GM23338 (cell line): ENCODE measurements around the gene RAB20. TPM values are rescaled to one million over a fixed set of nuclear protein-coding genes. Genes with fewer than 3 reads are reported as not detected.
"Not testable (repeated sequence)": the region's sequence is repeated elsewhere in the genome, so short reads cannot be mapped to it uniquely, and the experiment has no call there.

ENCODE experiments used
- ATAC-seq: fragments of 200-7000 bp; cut with Tn5 transposase; 3 replicates; pipeline ENCODE4 v1.9.1; 2020
- DNase-seq: peaks from one replicate; pipeline ENCODE4 v3.0.0-alpha.2; 2015; ENCODE audit warnings: low spot score
- H2AFZ ChIP-seq: fragments of 200-600 bp; sonication (generic); 2 replicates; pipeline ENCODE4 v1.8.0; 2016; ENCODE audit warnings: antibody characterized with exemption, mild to moderate bottlenecking, moderate library complexity
- H3F3A ChIP-seq: fragments of 200-600 bp; sonication (generic); replicated peaks from 2 replicates; pipeline ENCODE4 v1.8.0; 2017; ENCODE audit warnings: antibody characterized with exemption, mixed run types, low read depth
- H3K27ac ChIP-seq: fragments of 200-600 bp; sonication (generic); 2 replicates; pipeline ENCODE4 v1.6.1; 2016; ENCODE audit warnings: low read depth
- H3K27me3 ChIP-seq: fragments of 200-600 bp; sonication (generic); 2 replicates; pipeline ENCODE4 v1.8.0; 2016; ENCODE audit warnings: mild to moderate bottlenecking, mixed run types, moderate library complexity; ENCODE audit not compliant: insufficient read depth
- H3K36me3 ChIP-seq: fragments of 200-600 bp; sonication (generic); 2 replicates; pipeline ENCODE4 v1.8.0; 2016; ENCODE audit warnings: mild to moderate bottlenecking; ENCODE audit not compliant: insufficient read depth
- H3K4me1 ChIP-seq: fragments of 200-600 bp; sonication (generic); 2 replicates; pipeline ENCODE4 v1.8.0; 2016; ENCODE audit warnings: mild to moderate bottlenecking, moderate library complexity; ENCODE audit not compliant: insufficient read depth
- H3K4me2 ChIP-seq: fragments of 200-600 bp; sonication (generic); 2 replicates; pipeline ENCODE4 v1.7.1; 2017; ENCODE audit warnings: mixed run types
- H3K4me3 ChIP-seq: fragments of 200-600 bp; sonication (generic); 2 replicates; pipeline ENCODE4 v1.6.1; 2016; ENCODE audit warnings: mixed run types
- H3K79me2 ChIP-seq: fragments of 200-600 bp; sonication (generic); replicated peaks from 2 replicates; pipeline ENCODE4 v1.8.0; 2017; ENCODE audit warnings: mild to moderate bottlenecking; ENCODE audit not compliant: insufficient read depth
- H3K9me2 ChIP-seq: fragments of 200-600 bp; sonication (generic); 2 replicates; pipeline ENCODE4 v1.8.0; 2017; ENCODE audit not compliant: insufficient read depth
- H4K20me1 ChIP-seq: fragments of 200-600 bp; sonication (generic); replicated peaks from 2 replicates; pipeline ENCODE4 v1.8.0; 2017; ENCODE audit warnings: mild to moderate bottlenecking; ENCODE audit not compliant: insufficient read depth
- H3K27ac Mint-ChIP-seq: 2 replicates; pipeline ENCODE4 v1.8.0; 2020; ENCODE audit warnings: inconsistent platforms, mild to moderate bottlenecking, moderate library complexity, mixed read lengths
- H3K27me3 Mint-ChIP-seq: 3 replicates; pipeline ENCODE4 v1.8.0; 2022; ENCODE audit warnings: low read depth, mild to moderate bottlenecking, moderate library complexity, mixed read lengths, inconsistent platforms; ENCODE audit not compliant: insufficient read depth, poor library complexity
- H3K36me3 Mint-ChIP-seq: 3 replicates; pipeline ENCODE4 v1.8.0; 2021; ENCODE audit warnings: low read depth, mild to moderate bottlenecking, inconsistent platforms, moderate library complexity, mixed read lengths
- H3K4me1 Mint-ChIP-seq: 3 replicates; pipeline ENCODE4 v1.8.0; 2020; ENCODE audit warnings: mild to moderate bottlenecking, inconsistent platforms, mixed read lengths
- H3K4me3 Mint-ChIP-seq: 3 replicates; pipeline ENCODE4 v1.8.0; 2021; ENCODE audit warnings: moderate library complexity, mild to moderate bottlenecking, inconsistent platforms, mixed read lengths
- H3K9me3 Mint-ChIP-seq: 3 replicates; pipeline ENCODE4 v1.8.0; 2020; ENCODE audit warnings: moderate library complexity, mild to moderate bottlenecking, inconsistent platforms, mixed read lengths
- EZH2phosphoT487 ChIP-seq: fragments of 200-600 bp; sonication (generic); IDR thresholded peaks from one replicate; pipeline ENCODE4 v1.8.1; 2018; ENCODE audit warnings: antibody characterized with exemption; ENCODE audit not compliant: unreplicated experiment
- JUNB ChIP-seq: IDR thresholded peaks from one replicate; pipeline ENCODE4 v1.6.1; 2016; ENCODE audit warnings: antibody characterized with exemption; ENCODE audit not compliant: unreplicated experiment
- REST ChIP-seq: IDR thresholded peaks from one replicate; pipeline ENCODE4 v1.6.1; 2018; ENCODE audit warnings: antibody characterized with exemption; ENCODE audit not compliant: unreplicated experiment
- polyA plus RNA-seq: library from polyadenylated mRNA; unstranded; fragments of >200 nt; fragmentation: Nextera tagmentation; extraction: Ambion mirVana; gene quantifications from 2 replicates; pipeline ENCODE4 v1.2.1, GENCODE V29; 2016
- total RNA-seq: library from RNA; depleted of rRNA; stranded (reverse); fragments of >200 nt; shearing (Covaris generic); gene quantifications from 2 replicates; pipeline ENCODE4 v1.2.3, GENCODE V29; 2014
- TF ChIP-seq, protein P1 (sequence below), 2 experiments: fragments of 200-600 bp in 1 of 2; sonication (generic) in 1 of 2; conservative IDR thresholded peaks; 2 replicates each; pipeline versions ENCODE4 v1.5.1 to v1.6.1; 2016 to 2017; ENCODE audit warnings: antibody characterized with exemption in 2 of 2, low read depth in 2 of 2, mild to moderate bottlenecking in 2 of 2, moderate library complexity in 1 of 2
- TF ChIP-seq, protein P2 (sequence below): IDR thresholded peaks from 2 replicates; pipeline ENCODE4 v1.6.1; 2016; ENCODE audit warnings: antibody characterized with exemption

RAB20 gene
- total and polyA plus RNA-seq, 2 experiments from 2014 or later = 12.3 to 26.6 TPM

- H3K27me3 ChIP-seq, H3K4me3 Mint-ChIP-seq, H3K4me2 ChIP-seq, H3K4me3 ChIP-seq, H3K9me2 ChIP-seq, H3K9me3 Mint-ChIP-seq, H3K36me3 Mint-ChIP-seq, H3F3A ChIP-seq, H3K79me2 ChIP-seq, H3K27ac ChIP-seq, H4K20me1 ChIP-seq, ATAC-seq, H3K4me1 ChIP-seq, H3K36me3 ChIP-seq, DNase-seq: not testable (repeated sequence)
- Mint-ChIP-seq H3K4me1 (peaks cover 17% of the 10 kb centered on the region), H3K27me3 (peaks cover 16% of the 10 kb centered on the region), H3K27ac (0 out of 2 replicates have a peak overlapping the region, but pooled peaks have one; percentile 14)
- TF ChIP-seq, protein P1, sequence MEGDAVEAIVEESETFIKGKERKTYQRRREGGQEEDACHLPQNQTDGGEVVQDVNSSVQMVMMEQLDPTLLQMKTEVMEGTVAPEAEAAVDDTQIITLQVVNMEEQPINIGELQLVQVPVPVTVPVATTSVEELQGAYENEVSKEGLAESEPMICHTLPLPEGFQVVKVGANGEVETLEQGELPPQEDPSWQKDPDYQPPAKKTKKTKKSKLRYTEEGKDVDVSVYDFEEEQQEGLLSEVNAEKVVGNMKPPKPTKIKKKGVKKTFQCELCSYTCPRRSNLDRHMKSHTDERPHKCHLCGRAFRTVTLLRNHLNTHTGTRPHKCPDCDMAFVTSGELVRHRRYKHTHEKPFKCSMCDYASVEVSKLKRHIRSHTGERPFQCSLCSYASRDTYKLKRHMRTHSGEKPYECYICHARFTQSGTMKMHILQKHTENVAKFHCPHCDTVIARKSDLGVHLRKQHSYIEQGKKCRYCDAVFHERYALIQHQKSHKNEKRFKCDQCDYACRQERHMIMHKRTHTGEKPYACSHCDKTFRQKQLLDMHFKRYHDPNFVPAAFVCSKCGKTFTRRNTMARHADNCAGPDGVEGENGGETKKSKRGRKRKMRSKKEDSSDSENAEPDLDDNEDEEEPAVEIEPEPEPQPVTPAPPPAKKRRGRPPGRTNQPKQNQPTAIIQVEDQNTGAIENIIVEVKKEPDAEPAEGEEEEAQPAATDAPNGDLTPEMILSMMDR (conservative IDR thresholded peaks at IDR 0.05; ENCODE audit: low read depth in 2 of 2) = peak; percentile 26 to 27; a peak in 3 of 4 replicates
- H2AFZ ChIP-seq = peak overlapping the region; percentile 1; the same call in 1 of the 2 replicates
Observed at GRCh38 chr13:110569962-110570361, 8.4 kb upstream of the RAB20 start.

DNA sequence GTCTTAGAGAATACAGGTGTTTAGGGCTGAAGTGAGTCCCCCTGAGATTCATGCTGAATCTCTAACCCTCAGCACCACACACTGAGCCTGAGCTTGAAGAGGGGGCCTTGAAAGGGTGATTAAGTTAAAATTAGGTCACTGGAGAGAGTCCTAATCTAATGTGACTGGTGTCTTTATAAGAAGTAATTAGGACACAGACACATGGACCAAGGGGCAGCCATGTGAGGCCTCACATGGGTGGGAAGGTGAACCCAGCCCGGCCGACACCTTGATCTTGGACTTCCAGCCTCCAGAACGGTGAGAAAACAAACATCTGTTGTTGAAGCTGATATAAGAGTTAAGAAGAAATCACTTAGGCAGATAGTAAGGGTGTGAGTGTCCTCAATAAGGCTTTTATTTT lies 7.1 kb upstream of the RAB20 start:
- H3K4me3 ChIP-seq = no peak overlapping the region
- H2AFZ ChIP-seq = no peak overlapping the region
- Mint-ChIP-seq H3K4me1 (peaks cover 24% of the 10 kb centered on the region), H3K27me3 (peaks cover 18% of the 10 kb centered on the region), H3K27ac (no peak overlapping the region), H3K4me3 (no peak overlapping the region), H3K9me3 (no peaks in the 10 kb centered on the region), H3K36me3 (no peaks in the 10 kb centered on the region; the same call in 2 of the 3 replicates)
- H3K4me1 ChIP-seq = no peaks in the 10 kb centered on the region; the same call in 1 of the 2 replicates
- H3K27ac ChIP-seq = no peak overlapping the region
- no peaks in the 10 kb centered on the region for H3K9me2 ChIP-seq
- DNase-seq = no peak
- no peaks in the 10 kb centered on the region for H3K27me3 ChIP-seq
- no peaks in the 10 kb centered on the region for H3K36me3 ChIP-seq
- no peaks in the 10 kb centered on the region for H3F3A ChIP-seq
- H3K79me2 ChIP-seq = no peaks in the 10 kb centered on the region
- ATAC-seq = no peak
- TF ChIP-seq JUNB (no peak), EZH2phosphoT487 (no peak), REST (no peak)
- TF ChIP-seq, protein P1 (conservative IDR thresholded peaks at IDR 0.05; ENCODE audit: low read depth in 2 of 2) = no peak
- TF ChIP-seq, protein P2, sequence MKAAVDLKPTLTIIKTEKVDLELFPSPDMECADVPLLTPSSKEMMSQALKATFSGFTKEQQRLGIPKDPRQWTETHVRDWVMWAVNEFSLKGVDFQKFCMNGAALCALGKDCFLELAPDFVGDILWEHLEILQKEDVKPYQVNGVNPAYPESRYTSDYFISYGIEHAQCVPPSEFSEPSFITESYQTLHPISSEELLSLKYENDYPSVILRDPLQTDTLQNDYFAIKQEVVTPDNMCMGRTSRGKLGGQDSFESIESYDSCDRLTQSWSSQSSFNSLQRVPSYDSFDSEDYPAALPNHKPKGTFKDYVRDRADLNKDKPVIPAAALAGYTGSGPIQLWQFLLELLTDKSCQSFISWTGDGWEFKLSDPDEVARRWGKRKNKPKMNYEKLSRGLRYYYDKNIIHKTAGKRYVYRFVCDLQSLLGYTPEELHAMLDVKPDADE = no peak
- H3K4me2 ChIP-seq = no peak overlapping the region
- no peaks in the 10 kb centered on the region for H4K20me1 ChIP-seq
